HUDEP-2 (cell line): Measurements from ENCODE around the gene SAT1.
"Not testable (repeated sequence)": the region's sequence is repeated elsewhere in the genome, so short reads cannot be mapped to it uniquely, and the experiment has no call there.

Source experiments
- DNase-seq, 76 experiments: peaks; one replicate each; lab custom pipeline; 2025; ENCODE audit not compliant: unreplicated experiment in 76 of 76; lab: John Stamatoyannopoulos, UW

SAT1 gene

DNA sequence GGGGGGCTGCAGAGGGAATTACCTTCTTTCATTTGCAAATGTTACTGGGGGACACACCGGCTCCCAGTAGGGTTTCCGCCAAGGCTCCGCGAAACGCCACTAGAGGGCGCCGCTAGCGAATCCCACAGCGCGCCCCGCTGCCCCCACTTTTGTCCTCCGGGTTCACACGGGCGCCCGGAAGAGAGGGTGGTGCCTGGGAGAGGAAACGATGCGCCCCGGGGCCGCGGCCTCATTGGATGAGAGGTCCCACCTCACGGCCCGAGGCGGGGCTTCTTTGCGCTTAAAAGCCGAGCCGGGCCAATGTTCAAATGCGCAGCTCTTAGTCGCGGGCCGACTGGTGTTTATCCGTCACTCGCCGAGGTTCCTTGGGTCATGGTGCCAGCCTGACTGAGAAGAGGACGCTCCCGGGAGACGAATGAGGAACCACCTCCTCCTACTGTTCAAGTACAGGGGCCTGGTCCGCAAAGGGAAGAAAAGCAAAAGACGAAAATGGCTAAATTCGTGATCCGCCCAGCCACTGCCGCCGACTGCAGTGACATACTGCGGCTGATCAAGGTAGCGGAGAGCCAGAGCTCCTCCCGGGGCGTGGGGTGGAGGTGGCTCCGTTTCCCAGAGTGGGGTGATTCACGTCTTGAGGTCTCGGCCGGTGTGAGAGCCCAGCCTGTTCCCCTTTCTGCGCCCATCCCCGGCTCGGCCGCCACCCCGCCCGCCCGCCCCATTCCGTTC, at the start of gene SAT1:
TSS of gene SAT1 (plus strand) at position 311 of the 726 bp plus-strand sequence. CDS start at position 490, 179 bp downstream.
- DNase-seq, result peak; percentile 22 to 93 (median 86)

DNA sequence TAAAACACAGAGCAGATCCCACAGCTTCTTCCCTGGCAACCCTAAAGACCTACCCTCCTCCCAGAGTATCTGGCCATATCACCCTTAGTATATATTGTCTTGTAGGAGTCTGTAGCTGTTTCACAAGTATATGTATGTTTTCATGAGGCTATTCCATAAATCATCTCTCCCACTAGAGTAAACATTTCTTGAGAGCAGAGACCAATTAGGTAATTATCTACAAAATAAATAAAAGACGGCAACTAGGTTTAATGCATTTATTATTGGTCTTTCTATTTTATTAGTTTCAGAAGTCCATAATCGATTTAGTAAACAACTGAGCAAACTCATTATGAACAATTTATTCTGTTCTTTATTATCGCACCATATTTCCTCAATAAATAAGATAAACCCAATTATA, 46.9 kb upstream of the SAT1 start:
- DNase-seq, result no peak

DNA sequence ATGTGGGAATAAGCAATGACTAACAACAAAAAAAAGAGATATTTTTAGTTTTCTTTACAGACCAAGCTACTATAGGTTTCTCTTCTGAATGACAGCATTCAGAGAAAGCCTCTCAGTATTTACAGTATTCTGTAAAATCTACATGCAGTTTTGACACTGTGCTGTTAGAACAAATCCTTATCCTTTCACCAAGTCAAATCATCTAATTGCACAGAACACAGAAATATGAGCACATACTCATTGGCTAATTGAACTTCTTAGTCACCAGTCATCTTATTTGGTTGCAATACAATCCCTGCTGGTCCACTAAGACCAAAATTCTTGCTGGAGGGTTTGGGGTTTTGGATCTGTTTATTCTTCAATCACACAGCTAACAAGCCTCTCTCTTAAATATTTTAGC, 45.6 kb upstream of the SAT1 start:
- no peak for DNase-seq

DNA sequence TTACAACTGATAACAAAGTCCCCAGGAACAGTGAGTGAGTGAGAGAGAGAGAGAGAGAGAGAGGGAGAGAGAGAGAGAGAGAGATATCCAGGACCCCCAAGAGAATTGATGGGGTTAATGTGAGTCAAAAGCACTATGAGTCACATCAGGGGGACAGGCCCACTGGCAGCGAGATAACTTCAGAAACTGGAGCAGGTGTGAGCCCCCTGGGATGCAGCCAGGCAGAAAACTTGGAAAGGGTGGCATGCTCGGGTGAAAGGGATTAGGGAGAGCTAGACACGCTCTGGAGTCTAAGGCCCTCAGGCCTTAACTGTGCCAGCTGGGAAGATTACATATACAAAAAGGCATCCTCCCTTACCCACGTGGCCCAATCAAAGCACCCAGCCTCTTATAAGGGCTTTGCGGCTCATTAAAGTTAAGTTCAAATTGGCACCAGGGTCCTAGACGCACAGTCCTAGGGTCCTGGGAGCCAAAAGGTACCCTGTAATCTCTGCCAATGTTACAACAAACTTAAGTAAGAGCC, 40.7 kb upstream of the SAT1 start:
- peak in 52 of 76 experiments; percentile 0 to 46 (median 9) for DNase-seq

DNA sequence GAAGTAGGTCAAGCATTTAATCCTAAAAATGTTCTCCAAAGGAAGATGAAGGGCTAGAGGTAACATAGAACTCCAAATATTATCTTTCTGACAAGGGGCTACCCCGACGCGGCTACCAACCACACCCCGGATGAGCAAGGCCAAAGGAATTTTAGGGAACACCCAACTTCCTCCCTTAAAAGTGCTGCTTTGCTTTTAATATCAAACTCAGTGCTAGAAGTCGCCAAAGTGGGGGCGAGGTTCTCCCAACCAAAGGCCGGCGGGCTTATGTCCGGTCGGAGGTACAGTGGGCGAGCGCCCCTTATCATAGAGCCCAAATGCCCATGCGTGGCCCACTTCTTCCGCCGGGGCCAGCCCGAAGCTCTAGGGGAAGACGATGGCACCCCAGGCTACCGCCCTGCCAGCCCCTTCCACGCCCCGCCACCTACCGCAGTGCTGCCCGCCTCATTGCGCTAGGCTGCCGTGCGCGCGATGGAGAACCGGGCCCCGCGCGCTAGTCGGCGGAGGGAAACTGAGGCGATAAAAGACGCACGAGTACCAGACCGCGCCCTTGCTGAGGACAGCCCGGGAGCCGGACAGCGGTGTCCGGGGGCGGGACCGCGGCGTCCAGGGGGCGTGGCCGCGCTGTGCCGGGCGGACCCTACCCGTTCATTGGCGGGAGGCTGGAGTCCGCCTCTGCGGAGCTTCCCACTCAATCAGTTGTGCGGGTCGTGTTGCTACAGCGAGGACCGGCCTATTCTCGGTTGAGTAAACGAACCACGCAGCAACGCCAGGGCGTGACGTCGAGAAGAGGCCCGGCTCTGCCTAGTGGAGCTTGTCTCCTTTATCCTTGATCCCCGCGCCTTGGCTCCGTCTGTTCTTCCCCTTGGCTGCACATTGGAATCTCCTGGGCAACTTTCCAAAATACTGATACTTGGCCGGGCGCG, 40.0 kb upstream of the SAT1 start, which contains the start of gene ACOT9:
TSS of gene ACOT9 (minus strand) at position 580 of the 926 bp plus-strand sequence. CDS start at position 448, 132 bp downstream.
- peak in 75 of 76 experiments; percentile 6 to 86 (median 68) for DNase-seq

DNA sequence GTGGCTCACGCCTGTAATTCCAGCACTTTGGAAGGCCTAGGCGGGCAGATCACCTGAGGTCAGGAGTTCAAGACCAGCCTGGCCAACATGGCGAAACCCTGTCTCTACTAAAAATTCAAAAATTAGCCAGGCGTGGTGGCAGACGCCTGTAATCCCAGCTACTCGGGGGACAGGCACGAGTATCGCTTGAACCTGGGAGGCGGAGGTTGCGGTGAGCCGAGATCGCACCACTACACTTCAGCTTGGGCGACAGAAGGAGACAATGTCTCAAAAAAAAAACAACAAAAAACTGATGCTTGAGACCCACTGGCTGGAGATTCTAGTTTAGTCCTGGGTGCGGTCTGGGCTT, 39.4 kb upstream of the SAT1 start:
- not testable (repeated sequence) for DNase-seq

DNA sequence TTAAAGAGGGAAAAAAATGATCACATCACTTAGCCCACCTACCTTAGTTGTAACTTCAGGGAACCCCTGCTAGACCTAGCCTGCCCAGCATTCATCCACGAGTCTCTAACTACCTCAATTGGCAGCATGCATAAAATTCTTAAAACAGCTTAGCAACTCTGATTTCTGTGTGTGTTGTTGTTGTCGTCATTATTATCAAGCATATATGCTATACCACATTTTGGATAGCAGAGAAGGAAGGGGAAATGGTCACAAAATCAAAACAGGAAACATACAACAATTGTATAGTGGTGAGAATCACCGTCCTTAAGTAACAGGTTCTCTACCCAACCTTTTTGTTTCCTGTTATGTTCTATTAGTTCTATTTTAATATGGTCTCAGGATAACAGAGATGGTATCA, 37.2 kb upstream of the SAT1 start:
- DNase-seq, result no peak

DNA sequence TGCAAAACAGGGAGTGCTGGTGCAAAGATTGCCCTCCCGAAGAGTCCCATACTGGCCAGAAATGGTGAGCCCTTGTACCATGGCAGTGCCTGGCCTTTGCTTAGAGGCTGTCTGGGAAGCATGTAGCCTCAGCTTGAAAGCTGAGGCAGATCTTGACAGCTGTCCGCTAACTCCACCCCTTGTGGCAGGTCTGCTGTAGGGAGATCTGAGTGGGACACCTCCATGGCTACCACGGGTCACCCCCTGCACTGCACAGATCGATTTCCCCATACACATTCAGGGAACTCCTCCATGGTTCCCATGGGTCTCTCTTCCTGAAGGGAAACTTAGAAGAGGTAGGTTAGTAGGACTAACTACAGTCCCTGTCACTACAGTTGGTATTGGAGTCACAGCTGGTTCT, 33.8 kb upstream of the SAT1 start:
- no peak for DNase-seq

DNA sequence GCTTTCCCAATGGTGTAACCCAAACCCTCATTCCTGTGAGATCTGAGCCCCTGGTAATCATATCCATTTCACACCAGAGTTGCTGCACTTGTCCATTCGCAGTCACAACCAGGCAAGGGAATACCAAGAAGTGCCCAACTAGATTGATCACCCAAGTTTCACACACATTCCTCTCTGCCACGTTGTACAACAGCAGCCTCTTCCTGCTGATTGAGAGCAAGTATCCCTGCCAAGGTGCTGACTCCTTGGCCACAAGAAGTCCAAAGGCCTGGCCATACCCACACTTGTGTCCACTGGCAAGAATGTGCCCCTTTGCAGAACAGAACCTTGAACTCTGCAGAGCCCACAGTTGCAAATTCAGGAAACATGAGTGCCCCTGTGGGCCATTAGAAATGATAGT, 33.4 kb upstream of the SAT1 start:
- DNase-seq, result no peak

DNA sequence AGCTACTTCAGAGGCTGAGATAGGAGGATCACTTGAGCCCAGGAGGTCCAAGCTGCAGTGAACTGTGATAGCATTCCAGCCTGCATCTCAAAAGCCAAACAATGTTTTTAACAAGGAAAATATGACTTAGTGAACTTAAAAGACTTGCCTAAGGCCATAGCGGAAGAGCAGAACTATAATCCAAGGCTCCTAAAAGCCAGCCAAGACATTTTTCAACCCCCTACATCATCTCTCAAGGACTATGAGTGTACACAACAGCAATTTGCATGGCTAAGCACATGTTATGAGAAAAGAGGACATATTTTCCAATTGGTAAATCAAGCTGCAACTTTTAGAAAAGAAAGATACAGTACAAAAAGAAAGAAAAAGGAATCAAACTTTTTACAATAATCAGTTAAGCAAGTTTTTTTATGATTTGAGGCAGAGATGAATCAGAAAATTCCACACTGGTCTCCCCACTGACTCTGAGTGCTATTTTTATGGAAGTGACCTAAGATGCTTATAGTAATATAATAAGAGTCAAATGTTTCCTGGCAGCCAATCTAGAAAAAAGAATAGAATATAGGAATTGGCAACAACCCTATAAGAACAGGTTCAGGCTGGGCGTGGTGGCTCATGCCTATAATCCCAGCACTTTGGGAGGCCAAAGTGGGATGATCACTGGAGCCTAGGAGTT, 30.1 kb upstream of the SAT1 start:
- no peak for DNase-seq

DNA sequence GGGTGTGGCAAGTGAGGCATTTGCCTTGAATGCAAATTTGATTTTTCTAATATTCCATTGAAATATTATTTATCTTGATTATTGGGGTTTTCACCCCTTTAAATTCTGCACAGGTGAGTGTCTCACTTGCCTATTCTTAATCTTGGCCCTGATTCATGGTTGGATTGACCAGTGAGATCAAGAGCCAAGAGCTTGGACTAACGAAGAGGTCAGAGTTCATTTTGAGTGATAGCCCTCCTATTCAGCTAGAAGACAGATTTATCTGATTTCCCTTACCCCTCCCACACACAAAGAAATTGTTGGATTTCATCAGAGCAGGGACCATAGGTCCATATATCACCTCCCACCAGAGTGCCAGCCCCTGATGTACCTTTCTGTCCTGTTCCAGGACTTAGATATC, 28.3 kb upstream of the SAT1 start:
- no peak for DNase-seq

DNA sequence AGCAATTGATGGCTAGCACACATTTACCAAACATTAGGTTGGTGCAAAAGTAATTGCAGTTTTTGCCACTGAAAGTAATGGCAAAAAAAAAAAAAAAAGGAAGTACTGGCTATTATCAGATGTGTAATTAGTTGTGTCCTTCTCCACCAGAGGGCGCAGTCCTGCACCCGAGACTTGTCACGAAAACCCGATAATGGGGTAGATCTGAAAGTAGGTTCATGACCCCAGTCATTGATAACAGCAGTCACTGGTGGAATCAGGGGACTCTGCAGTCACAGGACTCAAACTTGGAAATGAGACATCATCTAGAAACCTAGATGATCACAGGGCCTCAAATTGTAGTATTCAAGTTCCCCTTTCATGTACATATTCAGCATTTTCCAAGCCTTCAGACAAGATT, 26.8 kb upstream of the SAT1 start:
- DNase-seq, result peak in 71 of 76 experiments; percentile 0 to 70 (median 36)

DNA sequence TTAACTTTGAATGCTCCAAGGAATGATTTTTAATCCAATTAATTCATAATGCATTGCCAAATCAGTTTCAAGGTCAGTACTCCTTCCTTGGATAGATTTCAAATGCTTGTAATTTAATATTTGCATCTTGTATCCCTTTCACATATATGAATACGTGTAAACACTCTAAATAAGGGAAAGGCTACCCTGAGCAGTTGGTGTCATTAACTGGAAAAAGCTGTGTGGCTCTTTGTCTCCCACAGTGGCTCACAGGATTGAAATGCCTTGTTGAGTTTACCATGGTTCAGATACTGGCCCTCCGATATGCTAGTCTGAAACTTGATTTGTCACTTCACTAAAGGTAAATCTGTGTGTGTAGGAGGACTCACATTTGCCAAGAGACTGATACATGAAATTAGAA, 23.2 kb upstream of the SAT1 start:
- no peak for DNase-seq

DNA sequence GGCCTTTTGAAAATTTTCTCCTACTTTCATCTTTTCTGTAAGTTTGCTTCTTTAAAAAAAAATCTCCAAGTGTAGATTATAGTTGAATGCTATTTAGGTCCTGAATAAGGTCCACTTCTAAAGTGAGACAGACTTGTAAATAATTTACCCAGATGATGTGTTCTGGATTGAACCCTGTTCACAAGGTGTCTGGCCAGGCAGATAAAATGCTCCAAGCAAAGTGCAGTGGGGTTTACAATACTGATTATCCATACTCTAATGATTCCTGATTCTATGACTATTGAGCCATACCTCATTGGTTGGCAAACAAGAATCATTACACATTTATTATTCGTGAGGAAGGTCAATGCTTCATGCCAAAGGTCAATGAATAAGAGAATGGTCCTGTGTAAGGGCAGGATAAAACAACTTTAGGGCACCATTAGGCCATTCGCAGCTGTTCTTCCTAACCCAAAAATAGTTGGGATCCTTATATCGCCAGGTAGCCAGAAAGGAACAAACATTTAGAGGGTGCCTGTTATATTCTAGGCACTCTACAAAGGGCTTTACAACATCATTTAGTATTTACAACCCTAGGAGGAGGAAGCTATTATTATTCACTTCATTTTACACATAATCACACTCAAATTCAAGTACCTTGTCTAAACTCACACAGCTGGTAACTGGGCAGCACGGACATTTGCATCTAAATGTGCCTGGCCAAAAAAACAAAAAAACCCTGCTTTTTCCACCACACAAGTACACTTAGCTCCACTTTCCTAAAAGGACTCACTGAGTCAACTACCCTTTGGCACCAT, 18.6 kb upstream of the SAT1 start:
- DNase-seq, result no peak

DNA sequence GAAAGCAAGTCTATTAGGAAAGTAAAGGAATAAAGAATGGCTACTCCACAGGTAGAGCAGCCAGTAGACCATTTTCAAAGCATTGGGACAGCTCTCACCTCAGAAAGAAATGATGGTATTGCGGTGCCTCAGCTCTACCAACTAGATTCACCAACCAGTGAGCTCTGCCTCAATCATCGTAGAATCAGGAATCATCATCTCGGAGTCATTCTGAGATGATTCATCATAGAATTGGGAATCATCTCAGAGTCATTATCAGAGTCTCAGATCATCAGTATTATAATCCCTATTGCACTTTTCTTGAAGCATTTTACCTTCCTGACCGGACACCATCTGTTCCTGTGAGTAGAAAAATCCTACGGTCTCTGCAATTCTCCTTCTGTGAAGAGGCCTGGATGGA, 17.5 kb upstream of the SAT1 start:
- DNase-seq, result no peak

DNA sequence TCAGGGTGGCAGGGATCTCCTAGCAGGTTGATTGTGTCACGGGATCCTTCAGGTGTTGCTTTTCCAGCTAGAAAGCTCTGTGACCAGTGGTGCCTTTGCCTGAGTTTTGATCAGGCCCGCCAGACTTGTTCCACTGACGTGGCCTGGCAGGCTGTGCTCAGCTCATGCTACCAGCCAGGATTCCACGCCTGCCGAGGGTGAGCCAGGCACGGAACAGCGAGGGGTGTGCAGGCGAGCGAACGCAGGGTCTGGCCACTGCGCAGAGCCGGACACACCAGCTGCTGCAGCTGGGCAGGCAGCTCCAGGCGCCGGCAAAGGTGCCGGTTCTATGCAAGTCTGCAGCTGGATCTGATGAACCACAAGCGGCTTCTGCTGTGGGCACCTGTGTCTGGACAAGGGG, 17.1 kb upstream of the SAT1 start:
- DNase-seq, result no peak

DNA sequence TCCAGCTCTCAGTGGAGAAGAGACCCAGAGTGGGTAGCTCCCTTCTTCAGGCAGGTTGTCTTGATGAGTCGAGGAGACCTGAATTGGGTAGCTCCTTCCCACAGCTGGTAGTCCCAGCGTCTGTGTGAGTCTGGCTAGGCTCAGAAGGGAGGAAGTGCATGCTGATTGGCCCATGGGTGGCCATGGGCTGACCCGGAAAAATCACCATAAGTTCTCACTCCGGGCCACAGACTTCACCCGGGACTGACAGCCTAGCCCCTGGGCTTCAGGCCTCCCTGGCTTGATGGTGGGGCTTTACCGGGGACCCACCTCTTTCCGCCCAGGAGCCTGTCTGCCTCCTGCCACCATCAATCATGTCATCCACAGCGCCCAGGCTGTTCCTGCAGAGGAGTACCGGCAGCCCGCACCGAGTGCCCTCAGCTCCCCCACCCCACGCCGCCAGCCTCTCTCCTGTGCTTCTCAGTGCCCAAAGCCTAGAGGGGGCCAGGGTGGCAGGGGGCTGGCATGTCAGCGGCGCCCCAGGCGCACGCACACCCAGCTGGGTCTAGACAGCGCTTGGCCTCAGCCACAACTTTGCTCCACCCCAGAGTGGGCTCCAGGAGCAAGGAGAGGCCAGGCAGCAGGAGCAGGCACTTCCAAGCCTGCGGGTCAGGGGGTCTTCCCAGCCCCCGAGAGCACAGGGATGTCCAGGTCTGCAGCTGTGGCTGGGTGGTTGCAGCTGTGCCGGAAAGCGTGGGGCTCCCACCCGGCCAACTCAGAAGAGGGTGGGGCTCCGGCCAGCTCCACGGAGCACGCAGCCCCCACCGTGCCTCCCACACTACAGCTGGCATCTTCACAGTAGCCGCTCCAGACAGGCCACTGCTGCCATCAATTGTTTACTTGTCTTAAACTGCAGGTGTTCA, 16.1 kb upstream of the SAT1 start:
- DNase-seq, result no peak

DNA sequence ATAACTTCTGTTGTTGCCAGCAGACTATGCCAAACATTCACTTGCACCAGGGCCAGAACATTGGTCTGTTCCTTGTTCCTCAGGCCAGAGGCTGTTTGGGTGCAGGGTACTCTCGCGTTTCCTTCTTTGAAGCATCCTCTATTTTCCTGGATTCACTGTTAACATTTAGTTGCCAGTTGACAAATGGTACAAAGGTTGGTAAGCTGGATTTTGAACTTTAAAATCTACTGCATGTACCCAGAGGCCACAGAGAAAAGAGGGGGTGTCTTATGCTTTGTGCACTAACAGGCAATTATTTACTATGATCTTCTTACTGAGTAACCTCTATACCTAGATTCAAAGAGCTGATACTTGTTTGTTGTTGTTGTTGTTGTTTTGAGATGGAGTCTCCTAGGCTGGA, 12.8 kb upstream of the SAT1 start:
- DNase-seq, result no peak

DNA sequence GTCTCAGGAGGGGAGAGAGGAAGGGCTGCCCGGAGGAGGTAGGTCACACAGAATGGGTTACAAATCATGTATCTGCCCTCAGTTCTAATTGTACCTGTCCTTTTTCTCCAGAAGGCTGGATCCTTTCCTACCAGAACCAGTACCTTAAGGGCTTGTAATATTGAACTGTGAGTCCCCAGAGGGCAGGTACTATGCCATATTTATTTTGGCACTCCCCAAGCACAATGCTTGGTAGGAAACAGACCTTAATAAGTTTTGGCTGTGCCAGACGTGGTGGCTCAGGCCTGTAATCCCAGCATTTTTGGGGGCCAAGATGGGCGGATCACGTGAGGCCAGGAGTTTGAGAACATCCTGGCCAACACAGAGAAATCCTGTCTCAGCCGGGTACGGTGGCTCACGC, 11.9 kb upstream of the SAT1 start:
- not testable (repeated sequence) for DNase-seq
